Keratinocyte (primary cell): ENCODE data around the gene SMIM11.

Experiments used
- CTCF ChIP-seq, 3 experiments: IDR thresholded peaks in 1 of 3; conservative IDR thresholded peaks in 1 of 3; optimal IDR thresholded peaks in 1 of 3; 2 replicates in 2 of 3; 3 replicates in 1 of 3; pipeline versions ENCODE3 to v1.5.1; 2011; ENCODE audit warnings: low read length in 3 of 3, mild to moderate bottlenecking in 3 of 3, moderate library complexity in 2 of 3, control low read depth in 1 of 3, inconsistent platforms in 1 of 3; ENCODE audit not compliant: insufficient read depth in 2 of 3; ENCODE audit errors: extremely low read depth in 1 of 3
- EZH2 ChIP-seq: IDR thresholded peaks from one replicate; pipeline ENCODE4 v1.6.1; 2012; ENCODE audit warnings: inconsistent platforms, mild to moderate bottlenecking, low read length, moderate library complexity

- TF ChIP-seq CTCF (optimal IDR thresholded peaks at IDR 0.05 in 1 of 3, IDR thresholded peaks at IDR 0.05 in 1 of 3, conservative IDR thresholded peaks at IDR 0.05 in 1 of 3; ENCODE audit: extremely low read depth in 1 of 3, insufficient read depth in 2 of 3, low read length in 3 of 3) (peak in 2 of 3 experiments; percentile 68 to 70), EZH2 (no peak)
Measured at GRCh38 chr21:34367320-34367935, 7.9 kb upstream of the SMIM11 start.
